ENCODE data around the gene PDX1.
A peak's percentile ranks its signal among the peaks of the same experiment; 100 is the strongest.

The PDX1 gene

DNA sequence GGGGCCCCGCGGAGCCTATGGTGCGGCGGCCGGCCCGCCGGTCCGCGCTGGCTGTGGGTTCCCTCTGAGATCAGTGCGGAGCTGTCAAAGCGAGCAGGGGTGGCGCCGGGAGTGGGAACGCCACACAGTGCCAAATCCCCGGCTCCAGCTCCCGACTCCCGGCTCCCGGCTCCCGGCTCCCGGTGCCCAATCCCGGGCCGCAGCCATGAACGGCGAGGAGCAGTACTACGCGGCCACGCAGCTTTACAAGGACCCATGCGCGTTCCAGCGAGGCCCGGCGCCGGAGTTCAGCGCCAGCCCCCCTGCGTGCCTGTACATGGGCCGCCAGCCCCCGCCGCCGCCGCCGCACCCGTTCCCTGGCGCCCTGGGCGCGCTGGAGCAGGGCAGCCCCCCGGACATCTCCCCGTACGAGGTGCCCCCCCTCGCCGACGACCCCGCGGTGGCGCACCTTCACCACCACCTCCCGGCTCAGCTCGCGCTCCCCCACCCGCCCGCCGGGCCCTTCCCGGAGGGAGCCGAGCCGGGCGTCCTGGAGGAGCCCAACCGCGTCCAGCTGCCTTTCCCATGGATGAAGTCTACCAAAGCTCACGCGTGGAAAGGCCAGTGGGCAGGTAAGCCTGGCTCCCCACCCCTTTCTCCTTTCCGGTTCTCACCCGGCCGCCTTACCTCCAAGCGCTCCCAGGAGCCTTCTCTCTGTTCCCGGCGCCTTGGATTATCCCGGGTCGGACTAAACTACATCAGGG lies at the start of gene PDX1:
Gene PDX1, plus strand, starts transcription at position 67 of the 743 bp plus-strand sequence. Its CDS starts 139 bp downstream, at position 206.
- peak in 3 of 51 donors; percentile 11 to 27 (median 22) for DNase-seq

GRCh38 chr13:27878274-27878673 lies 41.5 kb upstream of the PDX1 start:
- no peak for DNase-seq

- DNase-seq: no peak
Observed at GRCh38 chr13:27889471-27889870, 30.3 kb upstream of the PDX1 start.

- DNase-seq: no peak
Observed at GRCh38 chr13:27896726-27897125, 23.1 kb upstream of the PDX1 start.

- no peak for DNase-seq
Observed at GRCh38 chr13:27904719-27905118, 15.1 kb upstream of the PDX1 start.

GRCh38 chr13:27905650-27906049 lies 14.2 kb upstream of the PDX1 start:
- DNase-seq: no peak

- no peak for DNase-seq
Observed at GRCh38 chr13:27907121-27907787, 12.5 kb upstream of the PDX1 start.

DNA sequence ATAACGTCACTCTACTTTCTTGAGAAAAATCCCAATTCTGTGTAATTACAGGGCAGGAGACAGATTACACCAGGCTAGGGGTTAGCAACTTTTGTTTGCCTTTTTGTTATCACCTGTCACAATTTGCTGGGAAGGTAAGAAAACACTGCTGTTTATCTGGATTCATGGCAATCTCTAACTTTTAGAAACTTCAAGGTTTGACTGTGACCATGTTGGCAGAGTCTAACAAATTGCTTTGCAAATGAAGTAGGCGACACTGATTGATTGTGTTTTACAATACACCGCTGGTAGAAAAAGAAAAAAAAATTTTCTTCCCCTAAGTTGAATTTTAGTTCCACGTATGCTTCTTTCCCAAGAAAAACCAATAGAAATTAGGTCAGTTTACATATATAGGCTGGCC lies 10.4 kb upstream of the PDX1 start:
- DNase-seq: no peak

DNA sequence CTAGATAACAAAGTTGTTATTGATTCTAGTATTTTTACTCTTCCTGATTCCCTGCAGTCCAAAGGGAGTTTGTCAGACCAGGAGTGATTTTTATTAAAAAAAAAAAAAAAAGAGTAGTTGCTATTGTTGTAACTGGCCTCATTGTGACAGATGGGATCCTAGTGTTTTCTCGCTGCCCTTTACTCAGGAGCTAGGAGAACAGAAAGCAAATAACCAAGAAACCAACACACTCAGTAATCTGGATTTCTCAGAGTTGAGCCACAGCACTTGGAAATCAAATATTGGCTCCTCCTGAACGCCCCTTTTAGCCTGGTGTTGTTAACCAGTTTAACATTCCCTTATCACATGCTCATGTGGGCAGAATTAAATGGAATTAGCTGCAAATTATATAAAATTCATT lies 8.3 kb upstream of the PDX1 start:
- DNase-seq: no peak

DNA sequence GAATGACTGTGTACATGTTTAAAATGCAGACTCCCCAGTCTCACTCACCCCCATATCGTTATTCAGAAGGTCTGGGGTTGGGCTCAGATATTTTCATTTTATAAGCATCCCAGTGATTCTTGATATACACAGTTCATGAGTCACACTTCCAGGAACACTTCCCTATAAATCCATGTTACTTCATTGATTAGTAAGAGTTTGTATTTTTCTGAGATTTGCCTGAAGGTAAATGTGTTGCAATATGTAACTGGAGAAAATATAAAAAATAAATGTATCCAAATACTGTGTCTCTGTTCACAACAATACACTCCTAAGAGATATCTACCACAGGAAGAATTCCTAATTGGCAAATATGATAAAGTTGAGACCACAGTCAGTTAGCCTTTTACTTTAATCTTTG lies 6.6 kb upstream of the PDX1 start:
- DNase-seq: no peak

DNA sequence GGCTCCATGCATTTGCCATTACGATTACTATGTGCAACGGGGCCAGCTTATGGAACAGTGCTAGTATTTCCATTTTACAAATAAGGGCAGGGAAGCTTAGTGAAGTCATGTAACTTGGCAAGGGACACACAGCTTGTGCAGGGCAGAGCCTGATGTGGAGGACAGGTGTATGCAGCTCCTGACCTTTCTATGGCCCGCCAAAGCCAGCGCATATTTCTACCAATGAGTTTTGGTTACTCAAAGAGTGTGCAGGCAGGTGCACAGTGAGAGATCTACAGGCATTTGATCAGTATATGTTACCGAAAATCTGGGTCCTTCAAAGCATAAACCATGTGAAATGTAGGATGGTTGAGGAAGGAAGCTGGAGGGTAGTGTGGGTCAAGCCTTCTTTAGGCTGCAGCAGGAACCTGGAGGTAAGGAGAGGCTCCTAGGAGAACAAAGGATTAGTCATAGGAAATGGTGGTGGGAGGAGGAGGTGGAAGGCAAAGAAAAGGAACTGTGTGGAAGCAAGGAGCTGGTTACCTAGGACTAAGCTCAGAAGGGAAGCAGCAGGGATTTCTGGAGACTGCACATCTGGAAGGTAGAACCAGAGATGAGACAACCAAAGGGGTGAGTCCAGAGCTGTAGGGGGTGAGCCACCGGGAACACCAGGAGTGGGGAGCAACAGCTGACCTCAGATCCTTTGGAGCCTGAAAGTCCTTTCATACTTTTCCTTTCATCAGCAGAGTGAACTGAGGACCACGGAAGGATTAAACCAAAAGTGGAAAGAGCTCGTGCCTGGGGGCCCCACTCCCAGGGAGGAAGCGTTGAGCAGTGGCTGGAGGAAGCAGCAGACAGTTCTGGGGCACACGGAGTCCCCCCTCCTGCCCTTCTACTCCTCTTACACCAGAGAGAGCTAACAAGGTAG lies 4.2 kb upstream of the PDX1 start:
- no peak for DNase-seq

GRCh38 chr13:27917121-27917947 lies 2.5 kb upstream of the PDX1 start:
- no peak for DNase-seq

- no peak for DNase-seq
Observed at GRCh38 chr13:27918041-27918917, 1.5 kb upstream of the PDX1 start.

GRCh38 chr13:27918918-27919658 lies 712 bp upstream of the PDX1 start:
- no peak for DNase-seq

- peak in 1 of 51 donors; percentile 4 for DNase-seq
Observed at GRCh38 chr13:27919659-27919933, 204 bp upstream of the PDX1 start.

DNA sequence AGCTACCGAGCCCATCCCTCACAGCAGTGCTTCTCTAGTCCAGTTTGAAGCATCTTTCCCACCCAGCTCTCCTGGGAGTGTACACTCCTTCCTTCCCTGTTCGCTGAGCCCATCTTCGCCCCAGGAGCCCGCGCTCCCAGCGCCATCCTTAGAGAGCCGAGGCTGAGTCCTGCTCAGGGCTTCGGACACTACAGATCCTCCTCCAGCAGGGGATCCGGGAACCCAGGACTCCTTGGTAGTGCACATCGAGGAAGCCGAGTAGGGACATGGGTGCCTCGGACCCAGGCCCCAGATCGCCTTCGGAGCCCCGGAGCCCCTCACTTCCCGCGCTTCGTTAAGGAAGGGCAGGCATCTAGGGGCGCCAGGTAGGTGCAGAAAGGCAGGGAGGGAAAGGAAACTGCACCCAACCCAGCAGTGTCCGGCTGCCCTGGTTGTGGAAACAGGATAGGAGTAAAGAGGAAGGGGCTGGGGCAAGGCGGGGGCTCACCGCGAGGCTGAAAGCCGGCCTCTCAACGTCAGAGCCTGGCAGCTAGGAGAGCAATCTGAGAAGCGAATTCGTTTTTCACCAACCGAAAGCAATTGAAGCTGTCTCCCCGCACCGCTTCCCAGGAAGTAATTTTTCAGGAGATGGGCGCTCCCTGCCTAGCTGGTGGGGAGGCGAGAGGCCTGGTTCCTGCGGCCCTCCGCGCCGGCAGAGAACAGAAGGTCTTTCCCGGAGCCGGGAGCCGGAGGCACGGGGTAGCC lies 1.0 kb downstream of the PDX1 start:
- DNase-seq: no peak

- no peak for DNase-seq
Observed at GRCh38 chr13:27921421-27921960, 1.7 kb downstream of the PDX1 start.
